ENCODE results near the gene BMPER.

GRCh38 chr7:33952824-33953223 is 47.5 kb downstream of the BMPER start:
- TF ChIP-seq EZH2 (IDR thresholded peaks at IDR 0.05; ENCODE audit: insufficient read depth, poor library complexity, severe bottlenecking) (no peak), EZH2phosphoT487 (IDR thresholded peaks at IDR 0.05; ENCODE audit: insufficient read depth, low read depth) (no peak)
